GM18867 (cell line): ENCODE results near the gene CREG2.

ENCODE experiments used
- ATAC-seq: cut with Tn5 transposase; IDR thresholded peaks from one replicate; pipeline ENCODE4 v1.9.1; 2021; ENCODE audit warnings: mild to moderate bottlenecking, moderate library complexity; ENCODE audit not compliant: unreplicated experiment

CREG2 gene

DNA sequence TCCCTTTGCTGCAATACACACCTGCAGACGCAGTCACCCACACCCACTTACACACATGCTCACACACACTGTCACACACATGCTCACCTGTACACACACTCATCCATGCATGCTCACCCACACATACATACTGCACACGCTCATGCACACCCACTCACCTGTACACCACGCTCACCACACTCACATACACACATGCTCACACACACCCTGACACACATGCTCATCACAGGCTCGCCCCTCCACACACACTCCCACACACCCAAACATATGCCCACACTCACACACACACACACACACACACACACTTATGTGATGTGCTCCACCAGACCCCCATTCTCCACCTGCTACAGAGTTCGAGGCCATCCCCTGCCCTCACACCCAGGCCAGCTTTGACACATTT is 22.8 kb upstream of the CREG2 start:
- ATAC-seq = no peak

- ATAC-seq = no peak
These were observed 22.4 kb upstream of the CREG2 start for GRCh38 chr2:101409699-101410098.

GRCh38 chr2:101408925-101409324 is 21.6 kb upstream of the CREG2 start:
- ATAC-seq = no peak

- ATAC-seq = no peak
These were observed 18.1 kb upstream of the CREG2 start for GRCh38 chr2:101405351-101405899.

DNA sequence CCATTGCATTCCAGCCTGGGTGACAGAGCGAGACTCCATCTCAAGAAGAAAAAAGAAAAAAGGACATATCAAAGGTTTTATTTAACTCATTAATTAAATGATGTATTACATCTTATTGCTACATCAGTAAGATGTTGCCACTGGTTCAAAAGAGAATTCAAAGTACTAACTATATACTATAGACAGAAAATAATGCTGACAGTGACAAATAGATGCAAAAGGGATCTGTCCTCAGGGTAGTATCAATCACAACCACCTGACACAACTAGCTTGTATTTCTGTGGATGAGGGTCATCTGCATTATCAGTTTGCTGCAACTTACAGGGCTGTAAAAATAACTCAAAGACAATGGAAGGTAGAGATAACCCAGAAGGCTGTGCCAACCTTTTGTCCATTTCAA is 16.4 kb upstream of the CREG2 start:
- ATAC-seq = no peak

GRCh38 chr2:101402630-101403029 is 15.3 kb upstream of the CREG2 start:
- ATAC-seq = no peak

DNA sequence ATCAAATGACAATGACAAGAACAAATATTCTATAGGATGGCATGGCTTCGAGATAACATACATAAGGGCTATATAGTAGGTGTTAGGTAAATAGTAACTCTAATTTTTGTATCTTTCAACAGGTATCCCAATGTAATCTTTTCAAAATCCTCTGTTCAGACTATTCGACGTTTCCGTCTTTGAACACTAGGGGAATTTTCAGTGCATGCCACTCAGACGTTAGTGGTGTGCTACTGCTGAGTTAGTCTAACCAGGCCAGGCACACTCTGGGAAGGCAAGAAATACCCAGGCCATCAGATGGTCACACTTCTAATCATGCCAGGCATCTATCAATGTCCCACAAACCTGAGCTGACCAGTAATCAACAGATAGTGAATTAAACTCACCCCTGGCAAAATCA is 14.6 kb upstream of the CREG2 start:
- no peak for ATAC-seq

DNA sequence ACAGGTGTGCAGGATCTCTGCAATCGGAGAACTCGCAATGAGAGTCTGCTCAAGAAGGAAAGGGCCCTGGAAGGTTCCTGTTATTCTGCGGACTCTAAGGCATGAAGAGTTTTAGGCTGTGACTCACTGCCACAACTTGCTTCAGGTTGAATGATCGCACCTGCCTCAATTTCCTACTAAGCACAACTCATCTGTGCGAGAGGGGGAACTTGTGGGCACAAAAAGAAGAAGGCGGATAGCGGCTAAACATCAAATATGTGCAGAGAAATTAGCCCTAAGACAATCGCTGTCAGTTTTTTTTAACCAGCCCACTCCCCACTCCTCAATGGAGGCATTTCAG is 14.0 kb upstream of the CREG2 start:
- ATAC-seq = no peak

GRCh38 chr2:101400506-101401325 is 13.4 kb upstream of the CREG2 start:
- no peak for ATAC-seq

DNA sequence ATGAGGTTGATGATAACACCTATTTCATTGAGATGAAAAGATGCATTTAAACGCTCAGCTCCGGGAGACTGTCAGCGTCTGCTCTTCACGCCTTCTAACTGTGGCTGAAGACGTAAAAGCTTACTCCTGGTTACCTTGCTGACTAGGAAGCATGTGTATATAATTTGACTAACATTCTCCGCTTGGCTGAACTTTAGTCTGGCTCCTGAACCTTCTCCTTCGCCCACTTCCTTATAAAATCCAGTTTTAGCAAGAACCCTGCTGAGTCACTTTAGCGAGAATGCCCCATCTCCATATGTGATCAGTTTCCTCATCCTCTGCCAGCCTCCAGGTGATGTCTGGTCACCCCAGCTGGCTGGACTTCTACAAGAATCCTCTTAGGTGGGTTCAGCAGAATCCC is 12.7 kb upstream of the CREG2 start:
- ATAC-seq = no peak

DNA sequence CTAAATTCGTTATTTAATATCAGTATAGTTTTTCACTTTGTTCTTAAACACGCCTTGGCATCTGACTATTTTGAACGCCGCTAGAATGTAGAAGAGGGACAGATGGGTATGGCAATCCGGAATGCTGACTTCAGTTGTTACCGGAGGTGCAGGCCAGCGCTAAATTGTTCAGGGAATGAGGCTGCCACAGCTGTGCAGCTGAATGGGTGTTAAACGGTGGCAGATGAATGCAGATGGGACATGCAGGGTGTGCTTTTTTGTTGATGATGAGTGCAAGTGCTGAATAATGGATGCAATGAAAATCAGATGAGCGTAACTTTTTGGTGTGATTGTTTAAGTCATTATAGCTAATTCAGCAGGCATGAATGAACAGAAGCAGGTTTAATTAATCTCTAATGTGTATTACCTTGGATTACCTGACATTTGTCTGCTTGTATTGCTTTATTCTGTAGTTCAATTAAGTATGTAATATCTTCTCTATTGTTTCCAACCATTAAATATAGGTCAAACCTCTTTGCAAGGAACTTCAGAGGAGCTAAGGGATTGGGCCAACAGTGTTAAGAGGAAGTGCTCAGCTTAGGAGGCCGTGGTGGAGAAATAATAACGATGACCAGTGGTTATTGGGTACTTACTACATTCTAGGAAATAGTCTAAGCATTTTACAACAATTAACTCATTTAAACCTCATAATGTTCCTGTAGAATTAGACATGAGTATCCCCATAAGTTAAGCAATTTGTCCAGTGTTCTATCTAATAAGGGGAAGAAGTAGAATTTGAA is 11.9 kb upstream of the CREG2 start:
- no peak for ATAC-seq

GRCh38 chr2:101398116-101398821 is 11.0 kb upstream of the CREG2 start:
- ATAC-seq = no peak

DNA sequence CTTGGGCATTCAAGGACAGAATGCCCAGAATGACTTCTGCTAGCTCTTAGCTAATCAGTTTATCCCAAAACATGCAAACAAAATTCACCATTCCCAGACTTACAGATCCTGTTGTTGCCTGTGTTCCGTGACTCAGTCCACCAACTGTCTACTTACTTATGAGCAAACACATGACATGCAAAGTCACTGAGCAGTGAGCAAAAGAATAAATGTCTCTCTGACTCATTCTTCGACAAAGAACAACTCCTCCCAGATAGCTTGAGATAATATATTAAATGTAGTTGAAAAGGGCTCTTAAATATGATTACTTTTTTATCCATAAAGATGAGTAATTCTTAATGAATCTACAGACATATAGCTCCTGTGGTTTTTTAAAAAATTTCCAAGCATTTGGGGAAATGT is 9.0 kb upstream of the CREG2 start:
- ATAC-seq = no peak

DNA sequence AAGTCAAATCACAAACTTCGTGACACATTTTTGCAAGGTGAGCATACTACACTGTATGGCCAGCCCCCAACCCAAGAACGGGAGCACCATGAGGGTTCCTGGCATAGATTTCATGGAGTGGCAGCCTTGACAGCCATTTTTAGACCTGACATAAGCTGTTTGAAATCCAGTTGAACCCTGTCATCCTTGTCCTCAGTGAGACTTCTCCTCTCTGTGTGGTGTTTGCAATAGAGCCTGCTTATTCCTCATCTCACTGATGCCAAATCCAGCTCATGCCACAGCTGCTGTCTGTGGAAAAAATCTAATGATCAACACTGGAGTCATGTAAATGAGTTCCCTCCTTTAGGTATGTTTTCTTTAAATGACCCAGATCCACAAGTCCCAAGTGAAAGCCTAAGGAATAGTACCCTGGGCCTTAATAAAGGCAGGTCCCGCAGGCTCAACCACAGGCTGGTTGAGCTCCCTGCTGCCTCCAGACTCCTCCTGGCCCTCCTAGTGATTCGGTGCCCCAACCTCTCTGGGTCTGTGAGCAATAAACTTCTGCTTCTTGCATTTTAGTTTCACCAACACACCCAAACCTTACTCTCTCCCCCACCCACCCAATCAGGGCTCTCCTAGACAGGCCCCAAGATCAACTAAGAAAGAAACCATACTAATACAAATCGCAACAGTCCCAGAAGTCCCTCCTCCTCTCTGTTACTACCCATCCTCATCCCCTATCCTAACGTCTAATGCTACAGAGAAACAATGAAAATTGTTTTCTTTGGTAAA is 8.4 kb upstream of the CREG2 start:
- ATAC-seq = no peak

DNA sequence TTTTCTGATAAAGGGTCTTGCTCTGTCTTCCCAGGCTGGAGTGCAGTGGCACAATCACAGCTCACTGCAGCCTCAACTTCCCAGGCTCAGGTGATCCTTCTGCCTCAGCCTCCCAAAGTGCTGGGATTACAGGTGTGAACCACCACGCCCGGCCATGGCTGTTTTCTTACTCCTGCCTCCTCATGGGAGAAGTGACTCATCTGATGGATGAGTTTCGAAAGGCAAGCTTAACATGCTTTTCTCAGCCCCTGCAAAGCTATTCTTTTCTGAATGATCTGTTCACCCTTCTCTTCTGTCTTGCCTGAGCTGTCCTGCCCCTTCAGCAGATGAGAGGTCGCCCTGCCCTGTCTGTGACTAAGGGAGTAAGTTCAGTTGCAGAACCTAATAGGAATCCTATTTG is 929 bp upstream of the CREG2 start:
- no peak for ATAC-seq

GRCh38 chr2:101386599-101387150 is 628 bp downstream of the CREG2 start:
- no peak for ATAC-seq

GRCh38 chr2:101383016-101383541 is 4.2 kb downstream of the CREG2 start:
- ATAC-seq = no peak

DNA sequence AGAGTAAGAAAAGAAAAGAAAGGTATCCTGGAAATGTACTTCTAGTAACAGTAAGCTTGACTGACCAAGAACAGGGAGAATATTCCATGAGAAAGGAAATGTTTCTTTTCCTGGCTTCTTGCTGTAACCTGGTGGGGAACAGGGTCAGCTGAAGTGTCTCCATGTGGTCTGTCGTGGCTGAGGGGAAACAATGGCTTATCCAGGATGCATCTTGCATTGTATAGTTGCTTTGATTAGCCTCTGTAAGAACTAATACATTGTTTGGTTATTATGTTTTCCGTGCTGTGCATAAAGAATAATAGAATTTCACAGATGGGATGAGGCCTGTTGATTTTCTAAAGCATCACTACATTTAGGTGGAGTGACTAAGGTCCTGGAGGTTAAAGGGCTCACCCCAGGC is 4.9 kb downstream of the CREG2 start:
- no peak for ATAC-seq

GRCh38 chr2:101380376-101380775 is 6.9 kb downstream of the CREG2 start:
- no peak for ATAC-seq

DNA sequence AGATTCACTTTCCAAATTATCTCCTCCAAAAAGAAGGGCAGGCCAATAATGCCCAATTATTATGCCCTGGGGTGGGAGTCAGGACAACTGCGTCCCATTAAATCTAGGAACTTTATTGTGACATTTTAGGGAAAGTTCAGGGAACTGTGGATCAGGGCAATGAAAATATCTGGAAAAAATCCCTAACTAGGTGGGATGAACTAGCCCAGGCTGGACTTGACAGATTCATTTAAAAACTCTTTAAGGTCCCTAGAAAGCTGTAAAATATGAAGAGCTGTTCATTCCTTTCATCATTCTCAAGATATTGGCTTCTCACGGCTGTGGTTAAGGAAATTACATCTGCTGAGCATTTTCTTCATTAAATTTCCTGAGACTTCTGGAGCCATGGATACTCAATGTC is 8.2 kb downstream of the CREG2 start:
- no peak for ATAC-seq
